Measurements from ENCODE around the gene TMEM229A.
"Not testable (repeated sequence)": the region's sequence is repeated elsewhere in the genome, so short reads cannot be mapped to it uniquely, and the experiment has no call there.

The TMEM229A gene

GRCh38 chr7:124032369-124033094, at the start of gene TMEM229A:
Gene TMEM229A, minus strand, starts transcription at chr7:124033067. Its CDS starts 64 bp downstream, at chr7:124033003.
- no peak for DNase-seq (ENCODE audit: low read depth in 2 of 2)

- not testable (repeated sequence) for DNase-seq (ENCODE audit: low read depth in 2 of 2)
Observed at GRCh38 chr7:124082234-124082633, 49.4 kb upstream of the TMEM229A start.

- DNase-seq (ENCODE audit: low read depth in 2 of 2) = no peak
Observed at GRCh38 chr7:124077546-124077945, 44.7 kb upstream of the TMEM229A start.

- no peak for DNase-seq (ENCODE audit: low read depth in 2 of 2)
Observed at GRCh38 chr7:124076841-124077240, 44.0 kb upstream of the TMEM229A start.

- no peak for DNase-seq (ENCODE audit: low read depth in 2 of 2)
Observed at GRCh38 chr7:124074007-124074406, 41.1 kb upstream of the TMEM229A start.

GRCh38 chr7:124073310-124073645, 40.4 kb upstream of the TMEM229A start:
- DNase-seq (ENCODE audit: low read depth in 2 of 2) = no peak

- no peak for DNase-seq (ENCODE audit: low read depth in 2 of 2)
Observed at GRCh38 chr7:124072603-124073309, 39.9 kb upstream of the TMEM229A start.

- DNase-seq (ENCODE audit: low read depth in 2 of 2) = no peak
Observed at GRCh38 chr7:124071843-124072242, 39.0 kb upstream of the TMEM229A start.

GRCh38 chr7:124062171-124062570, 29.3 kb upstream of the TMEM229A start:
- DNase-seq (ENCODE audit: low read depth in 2 of 2) = no peak

GRCh38 chr7:124060528-124060927, 27.7 kb upstream of the TMEM229A start:
- DNase-seq (ENCODE audit: low read depth in 2 of 2) = no peak

- DNase-seq (ENCODE audit: low read depth in 2 of 2) = no peak
Observed at GRCh38 chr7:124059375-124059774, 26.5 kb upstream of the TMEM229A start.

- no peak for DNase-seq (ENCODE audit: low read depth in 2 of 2)
Observed at GRCh38 chr7:124058515-124058914, 25.6 kb upstream of the TMEM229A start.

GRCh38 chr7:124057872-124058271, 25.0 kb upstream of the TMEM229A start:
- no peak for DNase-seq (ENCODE audit: low read depth in 2 of 2)

- no peak for DNase-seq (ENCODE audit: low read depth in 2 of 2)
Observed at GRCh38 chr7:124056234-124056633, 23.4 kb upstream of the TMEM229A start.

- no peak for DNase-seq (ENCODE audit: low read depth in 2 of 2)
Observed at GRCh38 chr7:124051681-124052377, 19.0 kb upstream of the TMEM229A start.

GRCh38 chr7:124042826-124043225, 10.0 kb upstream of the TMEM229A start:
- DNase-seq (ENCODE audit: low read depth in 2 of 2) = no peak

- no peak for DNase-seq (ENCODE audit: low read depth in 2 of 2)
Observed at GRCh38 chr7:124041439-124041838, 8.6 kb upstream of the TMEM229A start.

- DNase-seq (ENCODE audit: low read depth in 2 of 2) = not testable (repeated sequence)
Observed at GRCh38 chr7:124037902-124038301, 5.0 kb upstream of the TMEM229A start.

GRCh38 chr7:124035706-124036105, 2.8 kb upstream of the TMEM229A start:
- no peak for DNase-seq (ENCODE audit: low read depth in 2 of 2)

- DNase-seq (ENCODE audit: low read depth in 2 of 2) = no peak
Observed at GRCh38 chr7:124034754-124035100, 1.9 kb upstream of the TMEM229A start.

GRCh38 chr7:124033807-124034753, 1.2 kb upstream of the TMEM229A start:
- no peak for DNase-seq (ENCODE audit: low read depth in 2 of 2)
